Caco-2 (cell line): ENCODE results near the gene NGB. TPM values are rescaled to one million over a fixed set of nuclear protein-coding genes. Genes with fewer than 3 reads are reported as not detected.

ENCODE experiments used
- BruUV-seq: library from RNA; stranded (reverse); fragments of 400-500 nt; replicated peaks from 2 replicates; lab custom pipeline; 2021; lab: Mats Ljungman, UMichigan
- CTCF ChIA-PET: fragments of 300-600 bp; sonication (Branson Sonifier 250); formaldehyde crosslinking; loops from one replicate; lab custom pipeline; 2022; ENCODE audit warnings: antibody characterized with exemption; lab: Charles Lee
- POLR2A ChIA-PET: fragments of 300-600 bp; sonication (Branson Sonifier 250); formaldehyde crosslinking; loops from one replicate; lab custom pipeline; 2022; ENCODE audit warnings: antibody characterized with exemption; lab: Charles Lee
- DNase-seq, 2 experiments: peaks; one replicate each; pipeline versions ENCODE4 v3.0.0 to v3.0.0-alpha.2; 2020 to 2022
- H3K27me3 ChIP-seq: replicated peaks from 2 replicates; pipeline ENCODE4 v1.6.0; 2011; ENCODE audit warnings: low read length; ENCODE audit not compliant: control insufficient read depth, insufficient read depth
- H3K36me3 ChIP-seq: 2 replicates; pipeline ENCODE4 v1.5.1; 2011; ENCODE audit warnings: low read length; ENCODE audit not compliant: control insufficient read depth, insufficient read depth
- H3K4me1 ChIP-seq: fragments of 250-450 bp; sonication (Bioruptor Pico); 2 replicates; pipeline ENCODE4 v1.5.1; 2020; ENCODE audit warnings: mild to moderate bottlenecking
- H3K4me3 ChIP-seq: 2 replicates; pipeline ENCODE4 v1.5.1; 2011; ENCODE audit warnings: low read depth, mild to moderate bottlenecking, control low read depth, low read length
- H3K9me3 ChIP-seq: fragments of 250-450 bp; sonication (Bioruptor Pico); 2 replicates; pipeline ENCODE4 v1.5.1; 2020; ENCODE audit warnings: mild to moderate bottlenecking, moderate library complexity
- H3K27ac Mint-ChIP-seq: one replicate; pipeline ENCODE4 v1.8.0; 2022; ENCODE audit warnings: mixed read lengths; ENCODE audit not compliant: unreplicated experiment
- H3K27me3 Mint-ChIP-seq: one replicate; pipeline ENCODE4 v1.8.0; 2022; ENCODE audit warnings: mixed read lengths; ENCODE audit not compliant: insufficient read depth, unreplicated experiment
- H3K36me3 Mint-ChIP-seq: one replicate; pipeline ENCODE4 v1.8.0; 2022; ENCODE audit warnings: mild to moderate bottlenecking, mixed read lengths; ENCODE audit not compliant: insufficient read depth, unreplicated experiment
- H3K4me1 Mint-ChIP-seq: one replicate; pipeline ENCODE4 v1.8.0; 2022; ENCODE audit warnings: low read depth, mixed read lengths; ENCODE audit not compliant: unreplicated experiment
- H3K4me3 Mint-ChIP-seq: one replicate; pipeline ENCODE4 v1.8.0; 2022; ENCODE audit warnings: mild to moderate bottlenecking, moderate library complexity, mixed read lengths; ENCODE audit not compliant: unreplicated experiment
- H3K9me3 Mint-ChIP-seq: one replicate; pipeline ENCODE4 v1.8.0; 2022; ENCODE audit warnings: mixed read lengths; ENCODE audit not compliant: unreplicated experiment
- intact Hi-C: fragments of 100-400 bp; cut with micrococcal nuclease; formaldehyde crosslinking; loops from one replicate; pipeline ENCODE4 v1.10.0; 2022; ENCODE audit not compliant: unreplicated experiment
- total RNA-seq: library from RNA; stranded (reverse); gene quantifications from 2 replicates; pipeline ENCODE4 v1.2.3, GENCODE V29; 2022
- TF ChIP-seq, protein P1 (sequence below), 2 experiments: fragments of 200-600 bp in 1 of 2; IDR thresholded peaks; 1 replicate in 1 of 2; 2 replicates in 1 of 2; pipeline versions ENCODE4 v1.5.1 to v1.8.0; 2011 to 2022; ENCODE audit warnings: antibody characterized with exemption in 1 of 2, control low read depth in 1 of 2, inconsistent platforms in 1 of 2, low read depth in 1 of 2, low read length in 1 of 2, mild to moderate bottlenecking in 1 of 2, moderate library complexity in 1 of 2; ENCODE audit not compliant: insufficient read depth in 1 of 2, severe bottlenecking in 1 of 2, unreplicated experiment in 1 of 2

Gene NGB
- total RNA-seq, 1 experiment from 2014 or later: not detected

DNA sequence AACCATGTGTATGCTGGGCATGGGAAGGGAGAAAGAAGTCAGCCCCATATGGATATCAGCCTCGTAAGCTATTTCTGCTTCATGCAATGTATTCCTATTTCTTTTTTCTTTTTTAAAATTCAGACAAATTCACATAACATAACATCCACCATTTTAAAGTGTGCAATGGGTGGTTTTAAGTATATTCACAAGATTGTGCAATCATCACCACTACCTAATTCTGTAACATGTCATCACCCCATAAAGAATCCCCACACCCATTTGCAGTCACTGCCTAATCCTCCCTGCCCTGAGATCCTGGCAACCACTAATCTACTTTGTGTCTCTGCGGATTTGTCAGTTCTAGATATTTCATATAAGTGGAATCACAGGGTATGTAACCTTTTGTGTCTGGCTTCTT is 40.2 kb upstream of the NGB start:
- H3K36me3 Mint-ChIP-seq: no peaks in the 10 kb centered on the region
- no peaks in the 10 kb centered on the region for H3K9me3 Mint-ChIP-seq
- H3K4me3 Mint-ChIP-seq: no peak overlapping the region
- intact Hi-C loops: no loop called here
- H3K27me3 ChIP-seq: no peaks in the 10 kb centered on the region
- H3K36me3 ChIP-seq: no peaks in the 10 kb centered on the region
- H3K4me3 ChIP-seq: no peak overlapping the region
- TF ChIP-seq, protein P1, sequence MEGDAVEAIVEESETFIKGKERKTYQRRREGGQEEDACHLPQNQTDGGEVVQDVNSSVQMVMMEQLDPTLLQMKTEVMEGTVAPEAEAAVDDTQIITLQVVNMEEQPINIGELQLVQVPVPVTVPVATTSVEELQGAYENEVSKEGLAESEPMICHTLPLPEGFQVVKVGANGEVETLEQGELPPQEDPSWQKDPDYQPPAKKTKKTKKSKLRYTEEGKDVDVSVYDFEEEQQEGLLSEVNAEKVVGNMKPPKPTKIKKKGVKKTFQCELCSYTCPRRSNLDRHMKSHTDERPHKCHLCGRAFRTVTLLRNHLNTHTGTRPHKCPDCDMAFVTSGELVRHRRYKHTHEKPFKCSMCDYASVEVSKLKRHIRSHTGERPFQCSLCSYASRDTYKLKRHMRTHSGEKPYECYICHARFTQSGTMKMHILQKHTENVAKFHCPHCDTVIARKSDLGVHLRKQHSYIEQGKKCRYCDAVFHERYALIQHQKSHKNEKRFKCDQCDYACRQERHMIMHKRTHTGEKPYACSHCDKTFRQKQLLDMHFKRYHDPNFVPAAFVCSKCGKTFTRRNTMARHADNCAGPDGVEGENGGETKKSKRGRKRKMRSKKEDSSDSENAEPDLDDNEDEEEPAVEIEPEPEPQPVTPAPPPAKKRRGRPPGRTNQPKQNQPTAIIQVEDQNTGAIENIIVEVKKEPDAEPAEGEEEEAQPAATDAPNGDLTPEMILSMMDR (IDR thresholded peaks at IDR 0.05; ENCODE audit: insufficient read depth in 1 of 2, low read depth in 1 of 2, low read length in 1 of 2, severe bottlenecking in 1 of 2, unreplicated experiment in 1 of 2): no peak
- POLR2A ChIA-PET: no interaction called here
- H3K27ac Mint-ChIP-seq: no peak overlapping the region
- H3K4me1 ChIP-seq: peaks cover 40% of the 10 kb centered on the region
- peaks cover 15% of the 10 kb centered on the region for H3K4me1 Mint-ChIP-seq
- no peak for DNase-seq
- BruUV-seq: no TSS peak
- no peaks in the 10 kb centered on the region for H3K27me3 Mint-ChIP-seq
- CTCF ChIA-PET: no interaction called here
- H3K9me3 ChIP-seq: no peaks in the 10 kb centered on the region

DNA sequence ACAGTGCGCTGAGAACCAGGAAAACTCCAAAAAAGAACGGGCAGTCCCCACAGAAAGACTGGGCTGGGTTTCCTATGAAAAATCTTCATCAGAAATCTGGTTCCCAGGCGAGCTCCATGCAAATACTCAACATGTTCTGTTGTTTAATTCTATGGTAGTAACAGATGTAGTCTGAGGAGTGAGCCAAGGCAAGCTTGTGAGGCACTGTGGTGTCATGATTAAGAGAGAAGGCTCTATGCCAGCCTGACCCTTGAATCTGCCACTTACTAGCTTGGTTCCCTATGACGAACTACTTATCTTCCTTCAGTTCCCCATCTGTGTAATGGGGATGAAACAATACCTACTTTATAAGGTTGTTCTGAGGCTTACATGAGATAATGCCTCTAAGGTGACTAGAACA is 39.0 kb upstream of the NGB start:
- H3K9me3 ChIP-seq: no peaks in the 10 kb centered on the region
- no peak overlapping the region for H3K4me3 Mint-ChIP-seq
- POLR2A ChIA-PET: no interaction called here
- intact Hi-C loops: no loop called here
- peaks cover 30% of the 10 kb centered on the region for H3K4me1 ChIP-seq
- H3K27me3 ChIP-seq: no peaks in the 10 kb centered on the region
- no peak overlapping the region for H3K27ac Mint-ChIP-seq
- H3K36me3 Mint-ChIP-seq: no peaks in the 10 kb centered on the region
- DNase-seq: no peak
- CTCF ChIA-PET: no interaction called here
- H3K36me3 ChIP-seq: no peaks in the 10 kb centered on the region
- TF ChIP-seq, protein P1 (IDR thresholded peaks at IDR 0.05; ENCODE audit: insufficient read depth in 1 of 2, low read depth in 1 of 2, low read length in 1 of 2, severe bottlenecking in 1 of 2, unreplicated experiment in 1 of 2): no peak
- H3K27me3 Mint-ChIP-seq: no peaks in the 10 kb centered on the region
- H3K4me1 Mint-ChIP-seq: peaks cover 16% of the 10 kb centered on the region
- H3K9me3 Mint-ChIP-seq: no peaks in the 10 kb centered on the region
- no peak overlapping the region for H3K4me3 ChIP-seq
- BruUV-seq: no TSS peak

DNA sequence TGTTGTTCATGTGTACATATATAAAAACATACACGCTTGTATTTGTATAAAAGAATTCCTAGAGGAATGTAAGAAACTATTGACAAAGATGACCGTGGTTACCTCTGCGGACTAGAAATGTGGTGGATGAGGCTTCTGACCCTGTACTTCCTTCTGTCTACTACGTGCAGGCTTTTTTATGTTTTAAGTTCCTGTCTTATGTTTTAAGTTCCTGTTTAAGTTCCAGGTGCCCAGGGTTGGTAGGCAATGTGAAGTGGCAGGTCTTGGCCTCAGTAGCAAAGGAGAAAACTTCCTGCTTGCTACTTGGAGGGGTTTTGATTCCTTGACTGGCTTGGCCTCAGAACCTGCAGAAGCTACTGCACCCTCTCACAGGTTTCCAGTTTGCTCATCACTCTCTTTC is 38.1 kb upstream of the NGB start:
- Histone ChIP-seq H3K9me3 (no peaks in the 10 kb centered on the region), H3K4me3 (no peak overlapping the region), H3K27me3 (no peaks in the 10 kb centered on the region), H3K4me1 (peaks cover 27% of the 10 kb centered on the region), H3K36me3 (no peaks in the 10 kb centered on the region)
- H3K4me1 Mint-ChIP-seq: peaks cover 17% of the 10 kb centered on the region
- TF ChIP-seq, protein P1 (IDR thresholded peaks at IDR 0.05; ENCODE audit: insufficient read depth in 1 of 2, low read depth in 1 of 2, low read length in 1 of 2, severe bottlenecking in 1 of 2, unreplicated experiment in 1 of 2): no peak
- no peak overlapping the region for H3K27ac Mint-ChIP-seq
- H3K27me3 Mint-ChIP-seq: no peaks in the 10 kb centered on the region
- CTCF ChIA-PET: interaction anchor here (0.5 kb wide), 1 partner anchor 12 kb away, joined by 6 read pairs; the partner anchor contains the start of genes GSTZ1 and POMT2
- POLR2A ChIA-PET: no interaction called here
- intact Hi-C loops: no loop called here
- peaks cover 5% of the 10 kb centered on the region for H3K36me3 Mint-ChIP-seq
- no peak overlapping the region for H3K4me3 Mint-ChIP-seq
- no peaks in the 10 kb centered on the region for H3K9me3 Mint-ChIP-seq
- no peak for DNase-seq
- no TSS peak for BruUV-seq
